ENCODE measurements around the gene HOXD3.

The HOXD3 gene

GRCh38 chr2:176156807-176157498, at the start of gene HOXD3:
Gene HOXD3 (plus strand): TSS chr2:176157307. CDS start chr2:176169115, 11,808 bp downstream.
- Histone ChIP-seq H3K4me3 (replicated peaks; ENCODE audit: low read depth, low read length) (no peak within 1 kb of the TSS), H3K36me3 (ENCODE audit: control insufficient read depth, insufficient read depth, low read length) (no peaks in the 10 kb centered on the region), H3K27me3 (replicated peaks; ENCODE audit: control insufficient read depth, insufficient read depth, low read length) (no peaks in the 10 kb centered on the region; the same call in 1 of the 2 replicates)
- no peak for TF ChIP-seq CTCF (IDR thresholded peaks at IDR 0.05; ENCODE audit: insufficient read depth, low read length, poor library complexity, severe bottlenecking)
- DNase-seq (ENCODE audit: extremely low read depth, insufficient read length): no peak

GRCh38 chr2:176107731-176108181, 49.4 kb upstream of the HOXD3 start:
- no peak for DNase-seq (ENCODE audit: extremely low read depth, insufficient read length)
- H3K27me3 ChIP-seq (replicated peaks; ENCODE audit: control insufficient read depth, insufficient read depth, low read length): peaks cover 3% of the 10 kb centered on the region
- no peak overlapping the region for H3K4me3 ChIP-seq (replicated peaks; ENCODE audit: low read depth, low read length)

GRCh38 chr2:176109192-176109901, 47.8 kb upstream of the HOXD3 start:
- no peak for TF ChIP-seq CTCF (IDR thresholded peaks at IDR 0.05; ENCODE audit: insufficient read depth, low read length, poor library complexity, severe bottlenecking)
- no peak for DNase-seq (ENCODE audit: extremely low read depth, insufficient read length)
- no peaks in the 10 kb centered on the region for H3K36me3 ChIP-seq (ENCODE audit: control insufficient read depth, insufficient read depth, low read length)
- H3K4me3 ChIP-seq (replicated peaks; ENCODE audit: low read depth, low read length): no peak overlapping the region
- peaks cover 3% of the 10 kb centered on the region for H3K27me3 ChIP-seq (replicated peaks; ENCODE audit: control insufficient read depth, insufficient read depth, low read length)

More at GRCh38 chr2:176107731-176108181, 49.4 kb upstream of the HOXD3 start:
- no peaks in the 10 kb centered on the region for H3K36me3 ChIP-seq (ENCODE audit: control insufficient read depth, insufficient read depth, low read length)
- TF ChIP-seq CTCF (IDR thresholded peaks at IDR 0.05; ENCODE audit: insufficient read depth, low read length, poor library complexity, severe bottlenecking): no peak

GRCh38 chr2:176109946-176110345, 47.2 kb upstream of the HOXD3 start:
- DNase-seq (ENCODE audit: extremely low read depth, insufficient read length): no peak
- Histone ChIP-seq H3K36me3 (ENCODE audit: control insufficient read depth, insufficient read depth, low read length) (no peaks in the 10 kb centered on the region), H3K4me3 (replicated peaks; ENCODE audit: low read depth, low read length) (no peak overlapping the region), H3K27me3 (replicated peaks; ENCODE audit: control insufficient read depth, insufficient read depth, low read length) (peaks cover 3% of the 10 kb centered on the region)
- TF ChIP-seq CTCF (IDR thresholded peaks at IDR 0.05; ENCODE audit: insufficient read depth, low read length, poor library complexity, severe bottlenecking): no peak

GRCh38 chr2:176110415-176111308, 46.4 kb upstream of the HOXD3 start:
- TF ChIP-seq CTCF (IDR thresholded peaks at IDR 0.05; ENCODE audit: insufficient read depth, low read length, poor library complexity, severe bottlenecking): no peak
- no peaks in the 10 kb centered on the region for H3K36me3 ChIP-seq (ENCODE audit: control insufficient read depth, insufficient read depth, low read length)
- DNase-seq (ENCODE audit: extremely low read depth, insufficient read length): no peak
- no peak overlapping the region for H3K4me3 ChIP-seq (replicated peaks; ENCODE audit: low read depth, low read length)
- peaks cover 3% of the 10 kb centered on the region for H3K27me3 ChIP-seq (replicated peaks; ENCODE audit: control insufficient read depth, insufficient read depth, low read length)
